ENCODE results near the gene TMEM233. TPM values are rescaled to one million over a fixed set of nuclear protein-coding genes. Genes with fewer than 3 reads are reported as not detected.

Gene TMEM233
- total RNA-seq, 4 donors from 2014 or later, result 25.2 to 89.1 (median 57.8) TPM

DNA sequence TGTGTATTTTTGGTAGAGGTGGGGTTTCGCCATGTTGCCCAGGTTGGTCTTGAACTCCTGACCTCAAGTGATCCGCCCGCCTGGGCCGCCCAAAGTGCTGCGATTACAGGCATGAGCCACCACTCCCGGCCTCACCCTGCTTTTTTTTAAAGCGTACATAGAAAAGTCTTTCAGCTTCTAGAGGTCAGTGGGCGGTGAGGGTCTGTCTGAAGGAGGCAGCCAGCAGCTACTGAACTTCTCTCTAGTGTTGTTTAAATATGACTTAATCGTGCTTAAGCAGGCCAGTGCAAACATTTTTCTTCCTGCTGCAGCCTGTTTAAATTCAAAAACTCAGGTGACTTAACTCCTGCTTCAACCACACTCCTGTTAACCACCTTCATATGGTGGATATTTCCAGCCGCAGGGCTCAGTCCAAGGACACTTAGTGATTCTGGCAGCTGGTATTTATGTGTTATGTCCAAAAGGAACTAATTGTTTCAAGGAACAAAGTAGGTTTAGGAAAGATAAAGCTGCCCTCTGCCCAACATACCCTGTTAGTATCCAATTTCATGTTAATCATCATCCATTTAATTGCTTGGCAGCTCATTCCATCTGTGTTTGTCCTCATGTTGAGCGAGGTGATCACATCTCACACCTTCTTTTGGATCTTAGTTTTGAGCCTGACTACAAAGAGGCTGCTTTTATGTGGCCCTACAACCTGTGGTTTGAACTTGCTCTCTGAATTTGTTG is 76.3 kb downstream of the TMEM233 start:
- in situ Hi-C loops (cut with MboI; ENCODE audit: low sequenced_read_pairs in 4 of 4), result loop anchor here in 2 of 4 donors (10.0 to 25.0 kb wide), 2 partner anchors 225 to 233 kb away; no protein-coding TSS in a partner anchor
- TF ChIP-seq, protein P1, sequence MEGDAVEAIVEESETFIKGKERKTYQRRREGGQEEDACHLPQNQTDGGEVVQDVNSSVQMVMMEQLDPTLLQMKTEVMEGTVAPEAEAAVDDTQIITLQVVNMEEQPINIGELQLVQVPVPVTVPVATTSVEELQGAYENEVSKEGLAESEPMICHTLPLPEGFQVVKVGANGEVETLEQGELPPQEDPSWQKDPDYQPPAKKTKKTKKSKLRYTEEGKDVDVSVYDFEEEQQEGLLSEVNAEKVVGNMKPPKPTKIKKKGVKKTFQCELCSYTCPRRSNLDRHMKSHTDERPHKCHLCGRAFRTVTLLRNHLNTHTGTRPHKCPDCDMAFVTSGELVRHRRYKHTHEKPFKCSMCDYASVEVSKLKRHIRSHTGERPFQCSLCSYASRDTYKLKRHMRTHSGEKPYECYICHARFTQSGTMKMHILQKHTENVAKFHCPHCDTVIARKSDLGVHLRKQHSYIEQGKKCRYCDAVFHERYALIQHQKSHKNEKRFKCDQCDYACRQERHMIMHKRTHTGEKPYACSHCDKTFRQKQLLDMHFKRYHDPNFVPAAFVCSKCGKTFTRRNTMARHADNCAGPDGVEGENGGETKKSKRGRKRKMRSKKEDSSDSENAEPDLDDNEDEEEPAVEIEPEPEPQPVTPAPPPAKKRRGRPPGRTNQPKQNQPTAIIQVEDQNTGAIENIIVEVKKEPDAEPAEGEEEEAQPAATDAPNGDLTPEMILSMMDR (IDR thresholded peaks at IDR 0.05 in 4 of 5, conservative IDR thresholded peaks at IDR 0.05 in 1 of 5), result no peak
- no peak for TF ChIP-seq POLR2A (IDR thresholded peaks at IDR 0.05)
- DNase-seq (peak in 1 of 2 donors; percentile 30), ATAC-seq (peak in 1 of 2 donors; percentile 66)
- Histone ChIP-seq H3K36me3 (peaks cover 3 to 36% of the 10 kb centered on the region in 2 donors), H3K27me3 (no peaks in the 10 kb centered on the region), H3K4me1 (peaks cover 29 to 54% of the 10 kb centered on the region in 2 donors), H3K4me3 (peak overlapping the region in 2 of 4 donors; percentile 4 to 14), H3K9me3 (no peaks in the 10 kb centered on the region), H3K27ac (peak overlapping the region; percentile 50 to 96 (median 56))
- intact Hi-C loops (cut with DNase I; ENCODE audit: low total_unique reads), result loop anchor here (2.0 to 10.0 kb wide), 4 partner anchors 49 to 425 kb away; partner anchors contain the start of gene TMEM233

DNA sequence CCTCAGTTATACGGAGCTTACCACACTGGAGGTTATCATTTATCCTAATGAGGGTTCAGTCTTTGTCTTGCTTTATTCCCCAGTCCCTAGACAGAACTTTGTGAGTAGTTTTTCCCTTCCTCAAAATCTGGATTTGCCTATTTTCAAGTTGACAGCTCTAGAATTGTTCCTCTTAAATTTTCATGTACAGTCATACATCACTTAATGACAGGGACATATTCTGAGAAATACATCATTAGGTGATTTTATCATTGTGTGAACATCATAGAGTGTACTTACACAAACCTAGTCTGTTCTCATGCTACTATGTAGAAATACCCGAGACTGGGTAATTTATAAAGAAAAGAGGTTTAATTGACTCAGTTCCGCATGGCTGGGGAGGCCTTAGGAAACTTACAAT is 77.5 kb downstream of the TMEM233 start:
- H3K4me1 ChIP-seq, result peaks cover 29 to 59% of the 10 kb centered on the region in 2 donors
- H3K27me3 ChIP-seq, result no peaks in the 10 kb centered on the region
- H3K27ac ChIP-seq, result peak overlapping the region; percentile 0 to 96 (median 50)
- in situ Hi-C loops (cut with MboI; ENCODE audit: low sequenced_read_pairs in 4 of 4), result loop anchor here in 1 of 4 donors (25.0 kb wide), 1 partner anchor 234 kb away; no protein-coding TSS in a partner anchor
- no peak for ATAC-seq
- TF ChIP-seq, protein P1 (IDR thresholded peaks at IDR 0.05 in 4 of 5, conservative IDR thresholded peaks at IDR 0.05 in 1 of 5), result no peak
- TF ChIP-seq POLR2A (IDR thresholded peaks at IDR 0.05), result no peak
- intact Hi-C loops (cut with DNase I; ENCODE audit: low total_unique reads), result loop anchor here (2.0 kb wide), 1 partner anchor 48 kb away; no protein-coding TSS in a partner anchor
- no peaks in the 10 kb centered on the region for H3K9me3 ChIP-seq
- no peak overlapping the region for H3K4me3 ChIP-seq
- H3K36me3 ChIP-seq, result peaks cover 7 to 48% of the 10 kb centered on the region in 2 donors
- DNase-seq, result no peak

DNA sequence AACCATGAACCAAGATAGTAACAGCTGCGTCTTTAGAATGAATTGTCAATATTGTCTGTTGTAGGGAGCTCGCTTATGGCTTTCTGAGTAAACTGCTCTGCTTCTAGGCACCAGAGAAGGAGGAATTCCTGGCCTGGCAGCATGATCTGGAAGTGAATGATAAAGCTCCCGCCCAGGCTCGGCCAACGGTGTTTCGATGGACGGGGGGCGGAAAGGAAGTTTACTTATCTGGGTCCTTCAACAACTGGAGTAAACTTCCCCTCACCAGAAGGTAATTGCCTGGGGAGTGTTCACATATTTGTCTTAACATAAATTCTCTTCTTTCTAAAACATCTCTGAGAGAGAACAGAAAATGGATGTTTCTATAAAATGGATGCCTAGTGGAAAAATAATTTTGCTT is 78.6 kb downstream of the TMEM233 start:
- ATAC-seq, result no peak
- intact Hi-C loops (cut with DNase I; ENCODE audit: low total_unique reads) (no loop called here), in situ Hi-C loops (cut with MboI; ENCODE audit: low sequenced_read_pairs in 4 of 4) (loop anchor here in 1 of 4 donors (25.0 kb wide), 1 partner anchor 235 kb away; no protein-coding TSS in a partner anchor)
- H3K27me3 ChIP-seq, result no peaks in the 10 kb centered on the region
- no peak for DNase-seq
- H3K9me3 ChIP-seq, result no peaks in the 10 kb centered on the region
- TF ChIP-seq, protein P1 (IDR thresholded peaks at IDR 0.05 in 4 of 5, conservative IDR thresholded peaks at IDR 0.05 in 1 of 5), result no peak
- no peak for TF ChIP-seq POLR2A (IDR thresholded peaks at IDR 0.05)
- H3K27ac ChIP-seq, result peak overlapping the region; percentile 44 to 96 (median 58)
- H3K4me1 ChIP-seq, result peaks cover 25 to 50% of the 10 kb centered on the region in 2 donors
- peaks cover 7 to 59% of the 10 kb centered on the region in 2 donors for H3K36me3 ChIP-seq
- H3K4me3 ChIP-seq, result no peak overlapping the region

DNA sequence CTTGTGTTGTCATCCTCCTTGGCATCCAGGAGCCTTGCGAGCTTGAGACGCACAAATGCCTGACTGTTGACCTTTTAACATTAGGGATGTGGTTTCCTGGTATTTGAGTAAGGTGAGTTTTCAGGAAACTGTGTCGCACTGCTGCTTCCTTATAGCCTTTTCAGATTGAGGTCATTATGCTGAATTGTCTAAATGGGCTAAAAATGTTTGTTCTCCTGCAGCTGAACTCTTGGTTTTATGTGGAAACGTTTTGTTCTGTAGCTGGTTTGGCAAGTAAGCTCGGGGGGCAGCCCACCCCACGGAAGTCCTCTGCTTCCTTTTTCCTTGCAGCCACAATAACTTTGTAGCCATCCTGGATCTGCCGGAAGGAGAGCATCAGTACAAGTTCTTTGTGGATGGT is 80.1 kb downstream of the TMEM233 start:
- intact Hi-C loops (cut with DNase I; ENCODE audit: low total_unique reads), result no loop called here
- Histone ChIP-seq H3K36me3 (peaks cover 7 to 74% of the 10 kb centered on the region in 2 donors), H3K27ac (peak overlapping the region; percentile 44 to 96 (median 68)), H3K4me3 (no peak overlapping the region), H3K9me3 (no peaks in the 10 kb centered on the region), H3K27me3 (no peaks in the 10 kb centered on the region), H3K4me1 (peaks cover 20 to 47% of the 10 kb centered on the region in 2 donors)
- in situ Hi-C loops (cut with MboI; ENCODE audit: low sequenced_read_pairs in 4 of 4), result loop anchor here in 1 of 4 donors (25.0 kb wide), 1 partner anchor 236 kb away; no protein-coding TSS in a partner anchor
- DNase-seq, result no peak
- peak in 1 of 2 donors; percentile 61 for ATAC-seq
- no peak for TF ChIP-seq POLR2A (IDR thresholded peaks at IDR 0.05)
- TF ChIP-seq, protein P1 (IDR thresholded peaks at IDR 0.05 in 4 of 5, conservative IDR thresholded peaks at IDR 0.05 in 1 of 5), result no peak

All from gastrocnemius medialis (tissue), 4 donors.